DND-41 (cell line): ENCODE results near the gene NGDN.

ENCODE experiments used
- EZH2 ChIP-seq: IDR thresholded peaks from 3 replicates; pipeline ENCODE4 v1.6.1; 2012; ENCODE audit warnings: borderline replicate concordance, low read depth, mild to moderate bottlenecking, moderate library complexity, low read length, inconsistent platforms; ENCODE audit not compliant: severe bottlenecking
- TF ChIP-seq, protein P1 (sequence below): IDR thresholded peaks from 2 replicates; pipeline ENCODE4 v1.5.1; 2012; ENCODE audit warnings: borderline replicate concordance, low read length, moderate library complexity, mild to moderate bottlenecking; ENCODE audit not compliant: poor library complexity, severe bottlenecking; ENCODE audit errors: extremely low read depth

DNA sequence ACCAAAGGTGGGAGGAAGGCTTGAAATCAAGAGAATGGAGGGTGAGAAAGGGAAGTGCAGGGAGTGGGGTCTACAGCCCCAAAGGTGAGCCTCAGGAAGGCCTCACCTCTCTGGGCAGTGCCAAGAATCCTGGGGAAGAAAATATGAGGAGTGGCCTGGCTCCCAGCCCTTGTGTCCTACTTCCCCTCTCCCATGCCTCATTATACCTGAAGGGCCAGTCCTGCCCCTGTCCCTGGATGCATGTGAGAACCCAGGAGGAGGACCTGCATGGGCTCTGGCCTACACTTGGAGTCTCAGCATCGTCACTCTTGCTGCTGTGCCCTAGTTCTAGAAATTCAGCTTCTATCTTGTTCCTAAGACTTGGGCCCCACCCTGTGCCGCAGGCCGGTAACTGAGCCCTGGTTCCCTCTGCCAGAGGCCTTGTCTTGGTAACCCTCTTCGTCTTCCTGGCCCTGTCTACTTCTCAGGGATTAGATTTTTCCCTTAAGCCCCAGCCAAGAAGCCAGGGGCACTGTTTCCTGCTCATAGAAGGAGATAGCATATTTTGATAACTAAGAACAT is 23.1 kb upstream of the NGDN start:
- TF ChIP-seq, protein P1, sequence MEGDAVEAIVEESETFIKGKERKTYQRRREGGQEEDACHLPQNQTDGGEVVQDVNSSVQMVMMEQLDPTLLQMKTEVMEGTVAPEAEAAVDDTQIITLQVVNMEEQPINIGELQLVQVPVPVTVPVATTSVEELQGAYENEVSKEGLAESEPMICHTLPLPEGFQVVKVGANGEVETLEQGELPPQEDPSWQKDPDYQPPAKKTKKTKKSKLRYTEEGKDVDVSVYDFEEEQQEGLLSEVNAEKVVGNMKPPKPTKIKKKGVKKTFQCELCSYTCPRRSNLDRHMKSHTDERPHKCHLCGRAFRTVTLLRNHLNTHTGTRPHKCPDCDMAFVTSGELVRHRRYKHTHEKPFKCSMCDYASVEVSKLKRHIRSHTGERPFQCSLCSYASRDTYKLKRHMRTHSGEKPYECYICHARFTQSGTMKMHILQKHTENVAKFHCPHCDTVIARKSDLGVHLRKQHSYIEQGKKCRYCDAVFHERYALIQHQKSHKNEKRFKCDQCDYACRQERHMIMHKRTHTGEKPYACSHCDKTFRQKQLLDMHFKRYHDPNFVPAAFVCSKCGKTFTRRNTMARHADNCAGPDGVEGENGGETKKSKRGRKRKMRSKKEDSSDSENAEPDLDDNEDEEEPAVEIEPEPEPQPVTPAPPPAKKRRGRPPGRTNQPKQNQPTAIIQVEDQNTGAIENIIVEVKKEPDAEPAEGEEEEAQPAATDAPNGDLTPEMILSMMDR = no peak
- TF ChIP-seq EZH2 = no peak
